ENCODE data around the gene CES4A.
"Not testable (repeated sequence)": the region's sequence is repeated elsewhere in the genome, so short reads cannot be mapped to it uniquely, and the experiment has no call there.

CES4A gene

DNA sequence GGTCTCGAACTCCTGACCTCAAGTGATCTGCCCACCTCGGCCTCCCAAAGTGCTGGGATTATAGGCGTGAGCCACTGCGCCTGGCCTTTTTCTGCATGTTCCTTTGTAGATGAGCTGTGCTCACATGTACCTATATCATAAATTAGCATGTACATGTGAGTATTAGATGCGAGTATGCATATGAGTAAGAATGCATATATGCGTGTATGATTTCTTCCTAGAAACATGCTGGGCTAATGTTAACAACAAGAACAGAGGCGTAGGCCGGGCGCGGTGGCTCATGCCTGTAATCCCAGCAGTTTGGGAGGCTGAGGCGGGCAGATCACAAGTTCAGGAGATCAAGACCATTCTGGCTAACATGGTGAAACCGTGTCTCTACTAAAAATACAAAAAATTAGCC is 5.2 kb downstream of the CES4A start:
- DNase-seq, result not testable (repeated sequence)

DNA sequence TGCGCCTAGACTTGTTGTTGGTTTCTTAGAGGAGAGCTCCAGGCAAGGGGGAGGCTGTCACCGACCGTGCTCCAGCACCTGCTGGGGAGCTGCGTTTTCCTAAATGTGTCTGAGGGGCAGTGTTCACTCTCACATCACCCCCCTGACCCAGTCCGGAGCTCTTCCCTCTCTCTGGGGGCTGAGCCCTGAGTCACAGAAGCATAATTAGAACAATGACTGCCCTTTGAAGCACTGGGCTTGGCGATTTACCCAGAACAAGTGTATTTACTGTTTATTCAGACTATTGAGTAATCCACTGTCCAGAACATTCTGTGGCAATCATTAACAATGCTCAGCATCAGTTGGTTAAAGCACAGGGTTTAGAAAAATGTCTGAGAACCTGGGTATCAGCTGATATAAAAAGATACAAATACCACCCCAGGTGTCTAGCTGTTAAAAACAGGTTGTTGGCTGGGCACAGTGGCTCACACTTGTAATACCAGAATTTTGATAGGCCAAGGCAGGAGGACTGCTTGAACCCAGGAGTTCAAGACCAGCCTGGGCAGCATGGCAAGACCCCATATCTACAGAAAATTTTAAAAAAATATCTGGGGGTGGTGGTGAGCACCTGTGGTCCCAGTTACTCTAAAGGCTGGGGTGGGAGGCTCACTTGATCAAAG is 8.1 kb downstream of the CES4A start:
- no peak for DNase-seq

GRCh38 chr16:66996983-66997358 is 8.6 kb downstream of the CES4A start:
- DNase-seq, result no peak

DNA sequence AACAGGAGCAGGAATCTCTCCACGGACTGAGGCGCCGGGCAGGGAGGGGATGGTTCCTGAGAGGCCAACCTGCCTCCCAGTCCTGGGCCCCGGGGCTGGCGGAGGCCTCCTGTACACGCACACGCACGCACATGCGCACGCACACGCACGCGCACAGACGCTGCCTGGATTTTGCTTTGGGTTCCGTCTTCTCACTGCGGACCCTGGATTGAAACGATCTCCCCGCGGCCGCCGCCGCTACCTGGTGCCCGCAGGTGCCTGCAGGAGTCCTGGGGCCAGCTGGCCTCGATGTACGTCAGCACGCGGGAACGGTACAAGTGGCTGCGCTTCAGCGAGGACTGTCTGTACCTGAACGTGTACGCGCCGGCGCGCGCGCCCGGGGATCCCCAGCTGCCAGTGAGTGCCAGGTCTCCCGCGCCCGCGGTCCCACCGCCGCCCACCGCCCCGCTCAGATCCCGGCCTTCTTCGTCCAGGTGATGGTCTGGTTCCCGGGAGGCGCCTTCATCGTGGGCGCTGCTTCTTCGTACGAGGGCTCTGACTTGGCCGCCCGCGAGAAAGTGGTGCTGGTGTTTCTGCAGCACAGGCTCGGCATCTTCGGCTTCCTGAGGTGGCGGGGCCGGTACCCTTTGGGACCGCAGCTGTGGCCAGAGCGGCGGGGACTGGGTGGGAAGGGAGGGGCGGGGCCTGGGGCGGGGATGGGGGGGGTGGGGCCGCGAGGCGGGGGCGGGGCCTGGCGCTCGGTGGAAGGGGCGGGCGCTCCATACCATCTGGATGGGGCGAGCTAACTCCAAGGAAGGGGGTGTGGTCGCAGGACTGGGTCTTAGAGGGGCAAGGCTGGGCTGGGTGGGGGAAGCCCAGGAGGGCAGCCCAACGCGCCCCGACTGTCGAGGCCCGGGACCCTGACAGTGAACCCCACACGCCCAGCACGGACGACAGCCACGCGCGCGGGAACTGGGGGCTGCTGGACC is 12.3 kb downstream of the CES4A start:
- peak; percentile 44 to 45 for DNase-seq

DNA sequence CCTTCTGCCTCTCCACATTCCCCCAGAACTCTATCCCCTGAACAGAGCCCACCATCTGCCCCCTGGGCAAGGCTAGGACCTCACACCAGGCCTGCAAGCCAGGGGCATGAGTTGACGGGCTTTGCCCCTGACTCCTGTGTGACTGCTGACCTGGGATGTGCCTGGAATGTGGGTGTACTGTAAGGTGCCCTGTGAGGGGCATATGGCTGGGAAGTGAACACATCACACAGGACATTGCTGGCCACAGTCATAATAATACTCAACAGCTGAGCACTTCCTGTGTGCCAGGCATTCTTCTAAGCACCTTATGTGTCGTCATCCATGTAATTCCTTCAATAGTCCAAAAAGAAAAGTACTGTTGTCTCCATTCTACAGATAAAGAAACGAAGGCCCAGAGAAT is 13.3 kb downstream of the CES4A start:
- DNase-seq, result no peak

GRCh38 chr16:67006930-67007658 is 18.7 kb downstream of the CES4A start:
- DNase-seq, result no peak

- no peak for DNase-seq
These were observed 20.8 kb downstream of the CES4A start for GRCh38 chr16:67009158-67009557.

GRCh38 chr16:67011274-67011673 is 22.9 kb downstream of the CES4A start:
- no peak for DNase-seq

DNA sequence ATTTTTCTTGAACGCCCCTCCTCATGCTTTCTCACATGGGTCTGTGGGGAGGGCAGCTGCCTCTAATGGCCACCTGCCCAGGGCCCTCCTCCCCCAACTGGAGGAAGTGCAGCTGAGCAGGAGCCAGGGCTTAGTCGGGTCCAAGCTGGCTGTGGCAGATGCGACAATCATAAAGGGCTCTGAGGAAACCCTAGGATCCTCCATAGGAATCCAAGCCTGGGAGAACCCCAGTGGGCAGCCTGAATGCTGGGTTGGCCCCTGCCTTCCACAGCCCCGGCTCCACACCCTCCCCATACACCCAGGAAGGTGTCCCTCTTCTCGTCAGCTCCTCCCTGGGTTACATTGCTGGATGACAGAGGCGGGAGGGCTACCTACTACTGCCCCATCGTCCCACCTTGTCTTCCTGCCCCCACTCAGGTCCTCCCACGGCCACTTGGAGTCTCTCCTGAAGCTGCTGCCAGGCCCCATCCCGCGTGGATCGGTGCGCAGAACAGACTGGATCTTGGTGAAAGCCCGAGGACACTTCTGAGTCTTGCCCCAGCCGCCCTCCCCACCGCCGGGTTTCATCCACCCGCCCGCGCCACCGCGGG is 24.9 kb downstream of the CES4A start:
- no peak for DNase-seq

- peak; percentile 55 to 56 for DNase-seq
These were observed 25.6 kb downstream of the CES4A start for GRCh38 chr16:67013823-67014633.

- no peak for DNase-seq
These were observed 26.4 kb downstream of the CES4A start for GRCh38 chr16:67014634-67015312.

- no peak for DNase-seq
These were observed 26.9 kb downstream of the CES4A start for GRCh38 chr16:67015313-67015731.

- DNase-seq, result no peak
These were observed 27.8 kb downstream of the CES4A start for GRCh38 chr16:67016143-67016542.

GRCh38 chr16:67016681-67017420 is 28.5 kb downstream of the CES4A start:
- DNase-seq, result no peak

- no peak for DNase-seq
These were observed 29.0 kb downstream of the CES4A start for GRCh38 chr16:67017421-67017750.

- DNase-seq, result peak; percentile 83 to 84
These were observed 29.6 kb downstream of the CES4A start for GRCh38 chr16:67017810-67018488.

GRCh38 chr16:67019171-67019570 is 30.8 kb downstream of the CES4A start:
- DNase-seq, result no peak

GRCh38 chr16:67021321-67021720 is 32.9 kb downstream of the CES4A start:
- DNase-seq, result no peak

GRCh38 chr16:67022531-67023214 is 34.3 kb downstream of the CES4A start:
- DNase-seq, result no peak

DNA sequence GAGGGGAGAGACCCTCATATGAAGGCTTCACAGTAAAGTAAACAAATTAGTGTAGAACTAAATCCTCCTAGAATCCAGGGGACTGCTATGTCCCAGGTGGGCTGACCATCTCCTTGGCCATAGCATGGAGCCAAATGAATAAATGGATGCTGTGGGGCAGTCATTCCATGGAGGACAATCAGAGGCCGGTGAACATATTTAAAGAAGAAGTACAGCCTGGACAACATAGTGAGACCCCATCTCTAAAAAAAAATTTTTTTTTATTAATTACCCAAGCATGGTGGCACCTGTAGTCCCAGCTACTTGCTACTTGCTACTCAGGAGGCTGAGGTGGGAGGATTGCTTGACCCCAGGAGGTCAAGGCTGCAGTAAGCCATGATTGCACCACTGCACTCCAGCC is 35.3 kb downstream of the CES4A start:
- DNase-seq, result no peak
